IMR-90 (cell line): Measurements from ENCODE around the gene SIPA1L3.

Experiments used
- BHLHE40 ChIP-seq: fragments of 150-350 bp; IDR thresholded peaks from 2 replicates; pipeline ENCODE4 v1.6.1; 2016; ENCODE audit warnings: mild to moderate bottlenecking, low read depth, low read length
- CHD1 ChIP-seq: IDR thresholded peaks from 2 replicates; pipeline ENCODE4 v1.6.1; 2012; ENCODE audit warnings: low read depth, low read length, improper control_type of control experiment
- CTCF ChIP-seq: conservative IDR thresholded peaks from 2 replicates; pipeline ENCODE4 v1.5.1; 2012; ENCODE audit warnings: mild to moderate bottlenecking, low read depth, low read length, improper control_type of control experiment
- FOS ChIP-seq: fragments of 150-350 bp; IDR thresholded peaks from 2 replicates; pipeline ENCODE4 v1.6.1; 2016; ENCODE audit warnings: low read depth, low read length
- MAFK ChIP-seq: IDR thresholded peaks from 2 replicates; pipeline ENCODE4 v1.6.1; 2012; ENCODE audit warnings: low read depth, low read length, improper control_type of control experiment
- MAZ ChIP-seq: IDR thresholded peaks from 2 replicates; pipeline ENCODE4 v1.6.1; 2012; ENCODE audit warnings: low read depth, mild to moderate bottlenecking, low read length, improper control_type of control experiment, moderate library complexity, borderline replicate concordance
- MXI1 ChIP-seq: IDR thresholded peaks from 2 replicates; pipeline ENCODE4 v1.6.1; 2012; ENCODE audit warnings: low read depth, mild to moderate bottlenecking, low read length, moderate library complexity, borderline replicate concordance
- POLR2A ChIP-seq: IDR thresholded peaks from 2 replicates; pipeline ENCODE4 v1.6.1; 2012; ENCODE audit warnings: mild to moderate bottlenecking, low read depth, low read length
- RAD21 ChIP-seq: IDR thresholded peaks from 2 replicates; pipeline ENCODE4 v1.6.1; 2012; ENCODE audit warnings: low read length, improper control_type of control experiment
- RCOR1 ChIP-seq: IDR thresholded peaks from 2 replicates; pipeline ENCODE4 v1.6.1; 2012; ENCODE audit warnings: mild to moderate bottlenecking, low read length, improper control_type of control experiment; ENCODE audit not compliant: insufficient replicate concordance
- RFX5 ChIP-seq: IDR thresholded peaks from 2 replicates; pipeline ENCODE4 v1.8.0; 2012; ENCODE audit warnings: low read depth, mild to moderate bottlenecking, low read length, moderate library complexity
- SMC3 ChIP-seq: fragments of 150-350 bp; IDR thresholded peaks from 2 replicates; pipeline ENCODE4 v1.6.1; 2016; ENCODE audit warnings: low read depth, mild to moderate bottlenecking, antibody characterized with exemption, low read length, moderate library complexity
- USF2 ChIP-seq: fragments of 150-350 bp; IDR thresholded peaks from 2 replicates; pipeline ENCODE4 v1.6.1; 2017; ENCODE audit warnings: mild to moderate bottlenecking, antibody characterized with exemption, low read length, low read depth

DNA sequence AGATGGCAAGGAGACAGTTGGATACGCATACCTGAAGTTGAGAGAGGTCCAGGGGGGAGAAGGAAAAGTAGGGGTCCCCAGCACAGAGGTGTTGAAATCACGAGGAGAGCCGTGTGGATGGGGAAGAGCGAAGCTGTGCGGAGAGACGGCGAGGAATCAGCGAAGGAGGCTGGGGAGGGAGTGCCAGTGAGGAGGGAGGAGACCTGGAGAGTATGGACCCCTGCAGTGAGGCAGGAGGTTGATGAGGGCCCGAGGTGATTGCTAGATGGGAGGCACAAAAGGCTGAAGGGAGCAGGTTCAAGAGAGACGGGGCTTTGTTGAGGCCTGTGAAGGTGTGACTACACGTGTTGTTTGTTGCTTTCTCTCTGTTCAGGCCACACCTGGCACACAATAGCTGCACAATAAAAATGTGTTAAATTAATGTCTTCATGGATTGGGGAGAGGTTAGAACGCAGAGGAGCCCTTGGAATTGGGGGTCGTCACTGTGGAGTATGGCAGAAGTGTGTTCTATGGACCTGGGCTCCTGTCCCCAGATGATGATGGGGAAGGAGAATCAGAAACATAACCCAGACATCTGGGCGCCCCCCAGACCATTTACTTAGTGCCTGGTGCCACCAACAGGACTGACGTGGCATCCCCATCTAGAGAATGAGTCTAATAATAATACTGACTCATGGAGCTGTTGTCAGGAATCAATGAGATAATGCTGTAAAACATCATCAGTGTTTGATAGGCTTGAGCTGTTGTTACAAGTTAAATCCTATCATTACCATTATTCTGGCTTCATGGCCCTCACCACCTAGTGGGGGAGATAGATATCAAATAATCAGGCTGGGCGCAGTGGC is 137.5 kb downstream of the SIPA1L3 start:
- peak; percentile 55 for TF ChIP-seq CTCF
- TF ChIP-seq POLR2A: no peak
- no peak for TF ChIP-seq CHD1
- no peak for TF ChIP-seq BHLHE40
- TF ChIP-seq RAD21: peak; percentile 71
- no peak for TF ChIP-seq MAFK
- no peak for TF ChIP-seq MAZ
- no peak for TF ChIP-seq USF2
- TF ChIP-seq SMC3: peak; percentile 51
- no peak for TF ChIP-seq RCOR1
- no peak for TF ChIP-seq MXI1
- TF ChIP-seq RFX5: no peak
- TF ChIP-seq FOS: no peak
